ENCODE results near the gene ACADM.

DNA sequence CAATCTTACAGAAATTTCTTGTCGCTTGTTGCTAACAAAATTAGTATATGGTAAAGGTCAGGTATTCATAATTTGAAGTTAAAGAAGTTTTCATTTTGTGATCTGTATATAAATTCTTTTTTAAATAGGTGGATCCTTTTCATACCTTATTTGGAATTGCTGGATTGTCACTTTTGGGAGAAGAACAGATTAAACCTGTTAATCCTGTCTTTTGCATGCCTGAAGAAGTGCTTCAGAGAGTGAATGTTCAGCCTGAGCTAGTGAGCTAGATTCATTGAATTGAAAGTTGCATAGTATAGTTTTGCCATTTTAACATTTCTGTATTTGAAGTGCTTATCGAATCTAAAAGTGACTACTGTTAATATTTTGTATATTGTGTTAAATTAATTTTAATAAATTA lies 69.9 kb downstream of the ACADM start:
- TF ChIP-seq, protein P1, sequence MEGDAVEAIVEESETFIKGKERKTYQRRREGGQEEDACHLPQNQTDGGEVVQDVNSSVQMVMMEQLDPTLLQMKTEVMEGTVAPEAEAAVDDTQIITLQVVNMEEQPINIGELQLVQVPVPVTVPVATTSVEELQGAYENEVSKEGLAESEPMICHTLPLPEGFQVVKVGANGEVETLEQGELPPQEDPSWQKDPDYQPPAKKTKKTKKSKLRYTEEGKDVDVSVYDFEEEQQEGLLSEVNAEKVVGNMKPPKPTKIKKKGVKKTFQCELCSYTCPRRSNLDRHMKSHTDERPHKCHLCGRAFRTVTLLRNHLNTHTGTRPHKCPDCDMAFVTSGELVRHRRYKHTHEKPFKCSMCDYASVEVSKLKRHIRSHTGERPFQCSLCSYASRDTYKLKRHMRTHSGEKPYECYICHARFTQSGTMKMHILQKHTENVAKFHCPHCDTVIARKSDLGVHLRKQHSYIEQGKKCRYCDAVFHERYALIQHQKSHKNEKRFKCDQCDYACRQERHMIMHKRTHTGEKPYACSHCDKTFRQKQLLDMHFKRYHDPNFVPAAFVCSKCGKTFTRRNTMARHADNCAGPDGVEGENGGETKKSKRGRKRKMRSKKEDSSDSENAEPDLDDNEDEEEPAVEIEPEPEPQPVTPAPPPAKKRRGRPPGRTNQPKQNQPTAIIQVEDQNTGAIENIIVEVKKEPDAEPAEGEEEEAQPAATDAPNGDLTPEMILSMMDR (IDR thresholded peaks at IDR 0.05 in 2 of 3, conservative IDR thresholded peaks at IDR 0.05 in 1 of 3; ENCODE audit: borderline replicate concordance in 1 of 3, insufficient read depth in 1 of 3, low read depth in 2 of 3, low read length in 2 of 3), result no peak
- no peak for TF ChIP-seq POLR2A (IDR thresholded peaks at IDR 0.05; ENCODE audit: borderline replicate concordance, extremely low read depth, insufficient read depth, insufficient read length)
- no peak for TF ChIP-seq RAD21 (IDR thresholded peaks at IDR 0.05; ENCODE audit: low read depth)
- no peak for TF ChIP-seq POLR2AphosphoS5 (IDR thresholded peaks at IDR 0.05; ENCODE audit: low read depth, low read length)

Data from HCT116 (cell line).